AG09319 (cell line): ENCODE results near the gene MB21D2.
A peak's percentile ranks its signal among the peaks of the same experiment; 100 is the strongest.
"Not testable (repeated sequence)": the region's sequence is repeated elsewhere in the genome, so short reads cannot be mapped to it uniquely, and the experiment has no call there.

Experiments
- DNase-seq: peaks from one replicate; pipeline ENCODE4 v3.0.0-alpha.2; 2010; ENCODE audit warnings: low read depth; ENCODE audit errors: extremely low read depth
- TF ChIP-seq, protein P1 (sequence below): IDR thresholded peaks from 2 replicates; pipeline ENCODE4 v1.5.1; 2011; ENCODE audit warnings: low read depth, mild to moderate bottlenecking, inconsistent platforms, low read length, moderate library complexity

The MB21D2 gene, protein sequence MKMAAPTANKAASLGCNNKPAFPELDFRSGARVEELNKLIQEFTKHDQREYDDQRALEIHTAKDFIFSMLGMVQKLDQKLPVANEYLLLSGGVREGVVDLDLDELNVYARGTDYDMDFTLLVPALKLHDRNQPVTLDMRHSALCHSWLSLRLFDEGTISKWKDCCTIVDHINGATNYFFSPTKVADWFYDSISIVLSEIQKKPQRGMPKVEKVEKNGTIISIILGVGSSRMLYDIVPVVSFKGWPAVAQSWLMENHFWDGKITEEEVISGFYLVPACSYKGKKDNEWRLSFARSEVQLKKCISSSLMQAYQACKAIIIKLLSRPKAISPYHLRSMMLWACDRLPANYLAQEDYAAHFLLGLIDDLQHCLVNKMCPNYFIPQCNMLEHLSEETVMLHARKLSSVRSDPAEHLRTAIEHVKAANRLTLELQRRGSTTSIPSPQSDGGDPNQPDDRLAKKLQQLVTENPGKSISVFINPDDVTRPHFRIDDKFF

DNA sequence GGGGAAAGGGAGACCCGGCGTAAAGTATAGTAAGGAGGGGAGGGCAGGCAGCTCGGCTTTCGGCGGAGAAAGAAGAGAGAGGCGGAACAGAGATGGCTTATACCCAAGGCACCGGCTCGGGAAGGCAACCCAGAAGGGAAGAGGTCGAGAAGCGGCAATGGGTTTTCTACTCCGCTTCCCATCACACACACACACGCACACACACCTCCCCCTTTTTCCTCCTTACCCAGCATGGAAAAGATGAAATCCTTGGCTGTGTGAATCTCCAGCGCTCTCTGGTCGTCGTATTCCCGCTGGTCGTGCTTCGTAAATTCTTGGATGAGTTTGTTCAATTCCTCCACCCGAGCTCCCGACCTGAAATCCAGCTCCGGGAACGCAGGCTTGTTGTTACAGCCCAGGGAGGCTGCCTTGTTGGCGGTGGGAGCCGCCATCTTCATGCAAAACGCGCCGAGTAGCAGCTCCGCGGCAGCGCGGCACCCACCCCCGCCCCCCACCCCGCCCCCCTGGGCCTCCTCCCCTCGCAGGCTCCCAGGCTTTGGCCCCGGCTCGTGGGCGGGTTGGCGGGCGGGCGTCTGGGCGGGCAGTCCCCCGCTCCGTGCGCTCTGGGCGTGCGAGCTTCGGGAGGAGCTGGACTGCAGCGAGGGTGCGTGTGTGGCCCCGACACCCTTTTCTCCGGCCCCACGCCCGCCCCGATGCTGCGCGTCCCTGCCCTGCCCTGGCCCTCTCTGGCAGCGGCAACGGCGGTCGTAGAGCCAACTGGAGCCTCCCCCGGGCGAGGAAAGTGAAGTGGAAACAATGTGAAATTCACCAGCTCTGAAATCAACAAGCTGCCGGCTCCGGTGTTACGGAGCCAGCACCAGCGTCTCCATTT, at the start of gene MB21D2:
MB21D2 (minus strand) TSS at position 453 of the 871 bp plus-strand sequence; CDS start at position 437, 16 bp downstream.
- DNase-seq: no peak

DNA sequence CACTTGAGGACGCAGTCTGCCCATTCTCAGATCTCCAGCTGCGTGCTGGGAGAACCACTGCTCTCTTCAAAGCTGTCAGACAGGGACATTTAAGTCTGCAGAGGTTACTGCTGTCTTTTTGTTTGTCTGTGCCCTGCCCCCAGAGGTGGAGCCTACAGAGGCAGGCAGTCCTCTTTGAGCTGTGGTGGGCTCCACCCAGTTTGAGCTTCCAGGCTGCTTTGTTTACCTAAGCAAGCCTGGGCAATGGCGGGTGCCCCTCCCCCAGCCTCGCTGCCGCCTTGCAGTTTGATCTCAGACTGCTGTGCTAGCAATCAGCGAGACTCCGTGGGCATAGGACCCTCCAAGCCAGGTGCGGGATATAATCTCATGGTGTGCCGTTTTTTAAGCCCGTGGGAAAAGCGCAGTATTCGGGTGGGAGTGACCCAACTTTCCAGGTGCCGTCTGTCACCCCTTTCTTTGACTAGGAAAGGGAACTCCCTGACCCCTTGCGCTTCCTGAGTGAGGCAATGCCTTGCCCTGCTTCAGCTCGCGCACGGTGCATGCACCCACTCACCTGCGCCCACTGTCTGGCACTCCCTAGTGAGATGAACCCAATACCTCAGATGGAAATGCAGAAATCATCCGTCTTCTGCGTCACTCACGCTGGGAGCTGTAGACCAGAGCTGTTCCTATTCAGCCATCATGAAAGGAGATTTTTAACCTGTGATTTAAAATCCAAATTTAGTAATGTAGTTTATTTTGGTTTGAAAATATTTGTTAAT, 47.5 kb upstream of the MB21D2 start:
- not testable (repeated sequence) for DNase-seq

More for the DNA sequence above, at the start of gene MB21D2:
- TF ChIP-seq, protein P1, sequence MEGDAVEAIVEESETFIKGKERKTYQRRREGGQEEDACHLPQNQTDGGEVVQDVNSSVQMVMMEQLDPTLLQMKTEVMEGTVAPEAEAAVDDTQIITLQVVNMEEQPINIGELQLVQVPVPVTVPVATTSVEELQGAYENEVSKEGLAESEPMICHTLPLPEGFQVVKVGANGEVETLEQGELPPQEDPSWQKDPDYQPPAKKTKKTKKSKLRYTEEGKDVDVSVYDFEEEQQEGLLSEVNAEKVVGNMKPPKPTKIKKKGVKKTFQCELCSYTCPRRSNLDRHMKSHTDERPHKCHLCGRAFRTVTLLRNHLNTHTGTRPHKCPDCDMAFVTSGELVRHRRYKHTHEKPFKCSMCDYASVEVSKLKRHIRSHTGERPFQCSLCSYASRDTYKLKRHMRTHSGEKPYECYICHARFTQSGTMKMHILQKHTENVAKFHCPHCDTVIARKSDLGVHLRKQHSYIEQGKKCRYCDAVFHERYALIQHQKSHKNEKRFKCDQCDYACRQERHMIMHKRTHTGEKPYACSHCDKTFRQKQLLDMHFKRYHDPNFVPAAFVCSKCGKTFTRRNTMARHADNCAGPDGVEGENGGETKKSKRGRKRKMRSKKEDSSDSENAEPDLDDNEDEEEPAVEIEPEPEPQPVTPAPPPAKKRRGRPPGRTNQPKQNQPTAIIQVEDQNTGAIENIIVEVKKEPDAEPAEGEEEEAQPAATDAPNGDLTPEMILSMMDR: no peak

DNA sequence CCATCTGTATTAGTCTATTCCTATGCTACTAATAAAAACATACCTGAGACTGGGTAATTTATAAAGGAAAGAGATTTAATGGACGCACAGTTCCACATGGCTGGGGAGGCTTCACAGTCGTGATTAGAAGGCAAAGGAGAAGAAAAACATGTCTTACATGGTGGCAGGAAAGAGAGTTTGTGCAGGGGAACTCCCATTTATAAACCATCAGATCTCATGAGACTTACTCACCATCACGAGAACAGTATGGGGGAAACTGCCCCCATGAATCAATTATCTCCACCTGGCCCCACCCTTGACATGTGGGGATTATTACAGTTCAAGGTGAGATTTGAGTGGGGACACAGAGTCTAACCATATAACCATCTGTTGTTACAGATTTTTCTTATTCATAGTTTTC, 42.1 kb upstream of the MB21D2 start:
- TF ChIP-seq, protein P1: no peak

DNA sequence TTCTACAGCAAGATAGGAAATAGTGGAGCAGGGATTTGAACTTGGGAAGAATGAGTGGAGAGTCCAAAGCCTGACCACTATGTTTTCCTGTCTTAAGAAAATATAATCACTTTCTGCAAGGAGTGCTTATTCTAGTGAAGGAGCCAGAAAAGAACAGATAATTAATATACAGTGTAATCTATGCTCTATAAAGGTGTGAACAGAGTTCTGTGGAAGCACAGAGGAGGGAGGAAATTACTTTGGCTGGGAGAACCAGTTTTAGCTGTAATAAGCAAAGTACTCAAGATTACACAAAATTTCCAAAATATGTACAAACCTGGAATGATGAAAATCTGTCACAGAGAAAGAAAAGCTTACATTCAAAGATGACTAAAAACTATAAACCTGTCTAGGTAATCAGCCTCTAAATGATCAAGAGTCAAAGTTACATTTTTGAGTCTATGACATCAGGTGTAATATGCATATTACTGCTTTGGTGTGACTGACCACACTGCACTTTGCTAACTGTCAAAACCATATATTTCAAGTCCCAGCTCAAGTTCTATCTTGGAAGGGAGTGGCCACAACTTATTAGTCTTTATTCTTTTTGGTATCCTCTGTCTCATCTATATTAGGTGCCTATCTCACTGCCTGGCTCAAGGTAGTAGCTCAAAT, 40.7 kb upstream of the MB21D2 start:
- TF ChIP-seq, protein P1: no peak
- DNase-seq: no peak

More for the DNA sequence above, 42.1 kb upstream of the MB21D2 start:
- DNase-seq: no peak

DNA sequence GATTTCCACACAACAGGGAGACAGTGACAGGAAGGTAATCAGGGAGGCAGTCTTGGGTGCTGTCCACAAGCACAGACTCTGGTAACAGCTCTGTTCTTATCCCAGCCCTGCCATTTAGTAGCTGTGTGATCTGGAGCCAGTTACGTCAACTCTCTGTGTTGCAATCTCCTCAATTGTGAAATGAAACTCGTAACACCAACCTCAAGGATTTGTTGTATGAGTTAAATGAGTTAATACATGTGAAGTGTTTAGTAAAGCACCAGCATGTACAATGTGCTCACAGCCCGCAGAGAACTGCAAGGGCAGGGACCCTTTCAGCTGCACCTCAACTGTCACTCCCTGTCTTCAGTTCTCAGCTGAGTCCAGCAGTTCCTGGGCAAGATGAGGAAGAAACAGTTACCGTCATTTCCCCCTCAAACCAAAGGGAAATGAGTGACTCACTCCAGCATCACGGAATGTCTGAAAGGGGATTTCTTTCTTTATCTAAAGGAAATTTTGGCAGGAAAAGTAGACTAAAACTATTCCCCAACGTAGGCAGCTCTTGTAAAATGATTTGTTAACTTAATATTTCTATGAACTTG, 39.9 kb upstream of the MB21D2 start:
- TF ChIP-seq, protein P1: no peak
- peak; percentile 69 for DNase-seq

DNA sequence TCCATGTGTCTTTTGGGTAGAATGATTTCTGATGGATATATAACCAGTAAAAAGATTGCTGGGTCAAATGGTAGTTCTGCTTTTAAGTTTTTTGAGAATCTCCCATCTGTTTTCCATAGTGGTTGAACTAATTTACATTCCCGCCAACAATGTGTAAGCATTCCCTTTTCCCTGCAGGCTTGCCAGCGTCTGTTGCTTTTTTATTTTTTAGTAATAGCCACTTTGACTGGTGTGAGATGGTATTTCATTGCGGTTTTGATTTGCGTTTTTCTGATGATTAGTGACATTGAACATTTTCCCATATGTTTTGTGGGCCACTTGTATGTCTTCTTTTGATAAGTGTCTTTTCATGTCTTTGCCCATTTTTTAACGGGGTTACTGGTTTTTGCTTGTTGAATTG, 36.3 kb upstream of the MB21D2 start:
- no peak for DNase-seq
- TF ChIP-seq, protein P1: no peak

DNA sequence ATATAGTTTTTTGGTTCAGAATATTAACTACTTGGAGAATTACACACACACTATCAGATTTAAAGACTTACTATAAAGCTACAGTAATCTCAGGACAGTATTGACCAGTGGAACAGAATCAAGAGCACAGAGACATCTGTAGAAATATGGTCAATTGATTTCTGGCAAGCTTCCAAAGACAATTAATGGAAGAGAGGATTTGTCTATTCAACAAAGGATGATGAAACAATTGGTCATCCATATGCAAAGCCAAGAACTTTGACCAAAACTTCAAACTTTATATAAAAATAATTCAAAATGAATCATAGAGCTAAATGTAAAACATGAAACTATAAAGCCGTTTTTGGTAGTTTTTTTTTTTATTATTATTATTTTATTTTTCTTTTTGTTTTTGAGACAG, 29.8 kb upstream of the MB21D2 start:
- TF ChIP-seq, protein P1: no peak
- no peak for DNase-seq
